ENCODE measurements around the gene MAMDC2. TPM values are rescaled to one million over a fixed set of nuclear protein-coding genes. Genes with fewer than 3 reads are reported as not detected.

MAMDC2 gene
- total RNA-seq, 1 experiment from 2014 or later = 2.7 TPM

- CTCF ChIA-PET = no interaction called here
- Histone ChIP-seq H3K36me3 (ENCODE audit: low read depth) (no peaks in the 10 kb centered on the region), H3K9me3 (ENCODE audit: insufficient read depth, low read depth) (no peaks in the 10 kb centered on the region), H3K4me1 (replicated peaks; ENCODE audit: insufficient read depth) (peaks cover 41% of the 10 kb centered on the region), H3K4me2 (no peak overlapping the region), H3K79me2 (ENCODE audit: low read depth) (no peaks in the 10 kb centered on the region), H3K27ac (no peak overlapping the region), H3F3A (ENCODE audit: insufficient read depth, low read depth) (peaks cover 20% of the 10 kb centered on the region), H2AFZ (no peak overlapping the region), H3K27me3 (ENCODE audit: insufficient read depth, low read depth) (no peaks in the 10 kb centered on the region), H3K4me3 (no peak overlapping the region), H4K20me1 (ENCODE audit: insufficient read depth) (no peaks in the 10 kb centered on the region), H3K9me2 (ENCODE audit: insufficient read depth) (no peaks in the 10 kb centered on the region)
- no peak for TF ChIP-seq EZH2 (IDR thresholded peaks at IDR 0.05; ENCODE audit: low read depth)
- TF ChIP-seq, protein P1, sequence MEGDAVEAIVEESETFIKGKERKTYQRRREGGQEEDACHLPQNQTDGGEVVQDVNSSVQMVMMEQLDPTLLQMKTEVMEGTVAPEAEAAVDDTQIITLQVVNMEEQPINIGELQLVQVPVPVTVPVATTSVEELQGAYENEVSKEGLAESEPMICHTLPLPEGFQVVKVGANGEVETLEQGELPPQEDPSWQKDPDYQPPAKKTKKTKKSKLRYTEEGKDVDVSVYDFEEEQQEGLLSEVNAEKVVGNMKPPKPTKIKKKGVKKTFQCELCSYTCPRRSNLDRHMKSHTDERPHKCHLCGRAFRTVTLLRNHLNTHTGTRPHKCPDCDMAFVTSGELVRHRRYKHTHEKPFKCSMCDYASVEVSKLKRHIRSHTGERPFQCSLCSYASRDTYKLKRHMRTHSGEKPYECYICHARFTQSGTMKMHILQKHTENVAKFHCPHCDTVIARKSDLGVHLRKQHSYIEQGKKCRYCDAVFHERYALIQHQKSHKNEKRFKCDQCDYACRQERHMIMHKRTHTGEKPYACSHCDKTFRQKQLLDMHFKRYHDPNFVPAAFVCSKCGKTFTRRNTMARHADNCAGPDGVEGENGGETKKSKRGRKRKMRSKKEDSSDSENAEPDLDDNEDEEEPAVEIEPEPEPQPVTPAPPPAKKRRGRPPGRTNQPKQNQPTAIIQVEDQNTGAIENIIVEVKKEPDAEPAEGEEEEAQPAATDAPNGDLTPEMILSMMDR (conservative IDR thresholded peaks at IDR 0.05) = no peak
- POLR2A ChIA-PET (ENCODE audit: unreplicated experiment) = interaction anchor here (0.8 kb wide), 1 partner anchor 44 kb away, joined by 12 read pairs; no protein-coding TSS in a partner anchor
- BruUV-seq (replicated peaks) = no TSS peak
- peak in 1 of 2 experiments; percentile 10 for DNase-seq
- intact Hi-C loops (cut with micrococcal nuclease; ENCODE audit: unreplicated experiment) = loop anchor here (5.0 kb wide), 2 partner anchors 43 to 63 kb away; no protein-coding TSS in a partner anchor
Measured at GRCh38 chr9:70049672-70050271, 6.1 kb downstream of the MAMDC2 start.

GRCh38 chr9:70052768-70053167 lies 9.1 kb downstream of the MAMDC2 start:
- Histone ChIP-seq H3K9me2 (ENCODE audit: insufficient read depth) (no peaks in the 10 kb centered on the region), H4K20me1 (ENCODE audit: insufficient read depth) (no peaks in the 10 kb centered on the region), H2AFZ (no peak overlapping the region), H3K27me3 (ENCODE audit: insufficient read depth, low read depth) (no peaks in the 10 kb centered on the region), H3K36me3 (ENCODE audit: low read depth) (no peaks in the 10 kb centered on the region), H3K4me2 (peak overlapping the region; percentile 69), H3K27ac (peak overlapping the region; percentile 76; the same call in 1 of the 2 replicates), H3K4me1 (replicated peaks; ENCODE audit: insufficient read depth) (peaks cover 53% of the 10 kb centered on the region), H3K79me2 (ENCODE audit: low read depth) (no peaks in the 10 kb centered on the region), H3F3A (ENCODE audit: insufficient read depth, low read depth) (peaks cover 32% of the 10 kb centered on the region), H3K4me3 (no peak overlapping the region), H3K9me3 (ENCODE audit: insufficient read depth, low read depth) (no peaks in the 10 kb centered on the region)
- CTCF ChIA-PET = no interaction called here
- POLR2A ChIA-PET (ENCODE audit: unreplicated experiment) = no interaction called here
- DNase-seq = no peak
- no TSS peak for BruUV-seq (replicated peaks)
- intact Hi-C loops (cut with micrococcal nuclease; ENCODE audit: unreplicated experiment) = loop anchor here (5.0 kb wide), 2 partner anchors 40 to 60 kb away; no protein-coding TSS in a partner anchor
- TF ChIP-seq, protein P1 (conservative IDR thresholded peaks at IDR 0.05) = no peak
- TF ChIP-seq EZH2 (IDR thresholded peaks at IDR 0.05; ENCODE audit: low read depth) = no peak

- no TSS peak for BruUV-seq (replicated peaks)
- Histone ChIP-seq H3K4me1 (replicated peaks; ENCODE audit: insufficient read depth) (peaks cover 50% of the 10 kb centered on the region), H2AFZ (no peak overlapping the region), H3K79me2 (ENCODE audit: low read depth) (no peaks in the 10 kb centered on the region), H3K4me3 (peak overlapping the region; percentile 17; the same call in 1 of the 2 replicates), H3K4me2 (peak overlapping the region; percentile 69), H3K9me3 (ENCODE audit: insufficient read depth, low read depth) (no peaks in the 10 kb centered on the region), H3K27me3 (ENCODE audit: insufficient read depth, low read depth) (no peaks in the 10 kb centered on the region), H3K9me2 (ENCODE audit: insufficient read depth) (no peaks in the 10 kb centered on the region), H3K27ac (peak overlapping the region; percentile 76), H4K20me1 (ENCODE audit: insufficient read depth) (no peaks in the 10 kb centered on the region), H3F3A (ENCODE audit: insufficient read depth, low read depth) (peaks cover 32% of the 10 kb centered on the region), H3K36me3 (ENCODE audit: low read depth) (no peaks in the 10 kb centered on the region)
- ChIA-PET POLR2A (ENCODE audit: unreplicated experiment) (interaction anchor here (0.5 to 0.7 kb wide), 3 partner anchors 202 to 1365 kb away, joined by 3 to 4 read pairs (median 3); no protein-coding TSS in a partner anchor), CTCF (interaction anchor here (0.6 to 1.5 kb wide), 5 partner anchors 7 to 60 kb away, joined by 3 to 5 read pairs (median 4); no protein-coding TSS in a partner anchor)
- DNase-seq = peak; percentile 77 to 96
- TF ChIP-seq, protein P1 (conservative IDR thresholded peaks at IDR 0.05) = no peak
- no peak for TF ChIP-seq EZH2 (IDR thresholded peaks at IDR 0.05; ENCODE audit: low read depth)
- intact Hi-C loops (cut with micrococcal nuclease; ENCODE audit: unreplicated experiment) = loop anchor here (1.0 to 5.0 kb wide), 4 partner anchors 38 to 364 kb away; no protein-coding TSS in a partner anchor
Measured at GRCh38 chr9:70053864-70054263, 10.2 kb downstream of the MAMDC2 start.

Data from PC-9 (cell line).